Osteoblast (primary cell): ENCODE results near the gene LRRIQ1. TPM values are rescaled to one million over a fixed set of nuclear protein-coding genes. Genes with fewer than 3 reads are reported as not detected.

Experiments
- DNase-seq: peaks from one replicate; pipeline ENCODE4 v3.0.0; 2011; ENCODE audit warnings: low spot score, mixed read lengths; ENCODE audit not compliant: insufficient read length; ENCODE audit errors: missing footprints
- H2AFZ ChIP-seq: 2 replicates; pipeline ENCODE4 v1.6.0; 2011; ENCODE audit warnings: mild to moderate bottlenecking, low read length
- H3K27ac ChIP-seq: 2 replicates; pipeline ENCODE4 v1.5.1; 2011; ENCODE audit warnings: mild to moderate bottlenecking, low read depth, low read length, moderate library complexity
- H3K27me3 ChIP-seq: 2 replicates; pipeline ENCODE4 v1.6.0; 2012; ENCODE audit warnings: mild to moderate bottlenecking, control low read depth, inconsistent platforms, low read length, moderate library complexity; ENCODE audit not compliant: insufficient read depth
- H3K36me3 ChIP-seq: 2 replicates; pipeline ENCODE4 v1.5.1; 2011; ENCODE audit warnings: mild to moderate bottlenecking, low read length, control low read depth, moderate library complexity; ENCODE audit not compliant: insufficient read depth
- H3K4me1 ChIP-seq: 2 replicates; pipeline ENCODE4 v1.5.1; 2011; ENCODE audit warnings: mild to moderate bottlenecking, low read length, control low read depth, moderate library complexity; ENCODE audit not compliant: insufficient read depth
- H3K4me2 ChIP-seq: 2 replicates; pipeline ENCODE4 v1.6.0; 2011; ENCODE audit warnings: mild to moderate bottlenecking, low read length; ENCODE audit not compliant: insufficient read depth
- H3K4me3 ChIP-seq: fragments of 200-600 bp; sonication (generic); 3 replicates; pipeline ENCODE4 v1.5.1; 2012; ENCODE audit warnings: mild to moderate bottlenecking, low read length, inconsistent platforms; ENCODE audit not compliant: insufficient read depth
- H3K79me2 ChIP-seq: 2 replicates; pipeline ENCODE4 v1.6.0; 2012; ENCODE audit warnings: mild to moderate bottlenecking, low read length, control low read depth, inconsistent platforms; ENCODE audit not compliant: insufficient read depth
- H3K9me3 ChIP-seq: 2 replicates; pipeline ENCODE4 v1.5.1; 2011; ENCODE audit warnings: low read depth, low read length, control low read depth
- H4K20me1 ChIP-seq: 2 replicates; pipeline ENCODE4 v1.6.0; 2012; ENCODE audit warnings: mild to moderate bottlenecking, low read length, control low read depth; ENCODE audit not compliant: insufficient read depth
- total RNA-seq: library from RNA; depleted of rRNA; stranded (reverse); fragments of >200 nt; gene quantifications from 2 replicates; pipeline ENCODE4 v1.2.3, GENCODE V29; 2012
- TF ChIP-seq, protein P1 (sequence below): IDR thresholded peaks from 2 replicates; pipeline ENCODE4 v1.5.1; 2011; ENCODE audit warnings: mild to moderate bottlenecking, low read depth, low read length, moderate library complexity; ENCODE audit errors: extremely low read depth

Gene LRRIQ1
- total RNA-seq, 1 donor: not detected

- Histone ChIP-seq H3K36me3 (no peaks in the 10 kb centered on the region), H3K27me3 (peaks cover 18% of the 10 kb centered on the region), H3K79me2 (no peaks in the 10 kb centered on the region), H4K20me1 (no peaks in the 10 kb centered on the region), H3K4me2 (peak overlapping the region; percentile 29), H2AFZ (no peak overlapping the region), H3K4me3 (no peak overlapping the region), H3K27ac (no peak overlapping the region), H3K4me1 (no peaks in the 10 kb centered on the region), H3K9me3 (no peaks in the 10 kb centered on the region)
- peak; percentile 61 for DNase-seq
- TF ChIP-seq, protein P1, sequence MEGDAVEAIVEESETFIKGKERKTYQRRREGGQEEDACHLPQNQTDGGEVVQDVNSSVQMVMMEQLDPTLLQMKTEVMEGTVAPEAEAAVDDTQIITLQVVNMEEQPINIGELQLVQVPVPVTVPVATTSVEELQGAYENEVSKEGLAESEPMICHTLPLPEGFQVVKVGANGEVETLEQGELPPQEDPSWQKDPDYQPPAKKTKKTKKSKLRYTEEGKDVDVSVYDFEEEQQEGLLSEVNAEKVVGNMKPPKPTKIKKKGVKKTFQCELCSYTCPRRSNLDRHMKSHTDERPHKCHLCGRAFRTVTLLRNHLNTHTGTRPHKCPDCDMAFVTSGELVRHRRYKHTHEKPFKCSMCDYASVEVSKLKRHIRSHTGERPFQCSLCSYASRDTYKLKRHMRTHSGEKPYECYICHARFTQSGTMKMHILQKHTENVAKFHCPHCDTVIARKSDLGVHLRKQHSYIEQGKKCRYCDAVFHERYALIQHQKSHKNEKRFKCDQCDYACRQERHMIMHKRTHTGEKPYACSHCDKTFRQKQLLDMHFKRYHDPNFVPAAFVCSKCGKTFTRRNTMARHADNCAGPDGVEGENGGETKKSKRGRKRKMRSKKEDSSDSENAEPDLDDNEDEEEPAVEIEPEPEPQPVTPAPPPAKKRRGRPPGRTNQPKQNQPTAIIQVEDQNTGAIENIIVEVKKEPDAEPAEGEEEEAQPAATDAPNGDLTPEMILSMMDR: no peak
These were observed 237.5 kb downstream of the LRRIQ1 start for GRCh38 chr12:85273381-85274314.

- Histone ChIP-seq H3K9me3 (no peaks in the 10 kb centered on the region), H3K4me1 (no peaks in the 10 kb centered on the region), H3K36me3 (no peaks in the 10 kb centered on the region), H3K27me3 (peaks cover 18% of the 10 kb centered on the region), H3K79me2 (no peaks in the 10 kb centered on the region), H4K20me1 (no peaks in the 10 kb centered on the region), H2AFZ (no peak overlapping the region), H3K4me3 (no peak overlapping the region), H3K4me2 (no peak overlapping the region), H3K27ac (no peak overlapping the region)
- DNase-seq: no peak
- TF ChIP-seq, protein P1: no peak
These were observed 238.1 kb downstream of the LRRIQ1 start for GRCh38 chr12:85274315-85274651.

GRCh38 chr12:85275374-85275773 lies 239.2 kb downstream of the LRRIQ1 start:
- Histone ChIP-seq H3K4me2 (no peak overlapping the region), H3K4me1 (no peaks in the 10 kb centered on the region), H4K20me1 (no peaks in the 10 kb centered on the region), H3K27me3 (peaks cover 21% of the 10 kb centered on the region), H3K9me3 (no peaks in the 10 kb centered on the region), H2AFZ (no peak overlapping the region), H3K79me2 (no peaks in the 10 kb centered on the region), H3K27ac (no peak overlapping the region), H3K36me3 (no peaks in the 10 kb centered on the region), H3K4me3 (no peak overlapping the region)
- TF ChIP-seq, protein P1: no peak
- no peak for DNase-seq

GRCh38 chr12:85277191-85277590 lies 241.0 kb downstream of the LRRIQ1 start:
- no peak overlapping the region for H3K4me2 ChIP-seq
- no peak overlapping the region for H3K4me3 ChIP-seq
- peaks cover 37% of the 10 kb centered on the region for H3K27me3 ChIP-seq
- H4K20me1 ChIP-seq: no peaks in the 10 kb centered on the region
- H3K4me1 ChIP-seq: no peaks in the 10 kb centered on the region
- TF ChIP-seq, protein P1: no peak
- no peaks in the 10 kb centered on the region for H3K9me3 ChIP-seq
- H2AFZ ChIP-seq: no peak overlapping the region
- H3K79me2 ChIP-seq: no peaks in the 10 kb centered on the region
- no peak overlapping the region for H3K27ac ChIP-seq
- H3K36me3 ChIP-seq: no peaks in the 10 kb centered on the region
- DNase-seq: no peak
